PC-9 (cell line): ENCODE measurements around the gene TAP2. TPM values are rescaled to one million over a fixed set of nuclear protein-coding genes. Genes with fewer than 3 reads are reported as not detected.

Experiments used
- BruUV-seq: library from RNA; stranded (reverse); fragments of 400-500 nt; replicated peaks from 2 replicates; lab custom pipeline; 2021; lab: Mats Ljungman, UMichigan
- CTCF ChIA-PET: fragments of 300-600 bp; sonication (Branson Sonifier 250); formaldehyde crosslinking; loops from one replicate; lab custom pipeline; 2022; ENCODE audit warnings: antibody characterized with exemption; lab: Charles Lee
- POLR2A ChIA-PET: fragments of 300-600 bp; sonication (Branson Sonifier 250); formaldehyde crosslinking; loops from one replicate; lab custom pipeline; 2022; ENCODE audit warnings: antibody characterized with exemption; ENCODE audit not compliant: unreplicated experiment; lab: Charles Lee
- DNase-seq, 2 experiments: peaks; one replicate each; pipeline versions ENCODE4 v3.0.0 to v3.0.0-alpha.2; 2015 to 2022; ENCODE audit warnings: mixed read lengths in 1 of 2
- H2AFZ ChIP-seq: fragments of 200-600 bp; sonication (generic); 2 replicates; pipeline ENCODE4 v1.8.1; 2017; ENCODE audit warnings: antibody characterized with exemption
- H3F3A ChIP-seq: fragments of 200-600 bp; sonication (generic); 2 replicates; pipeline ENCODE4 v1.8.1; 2017; ENCODE audit warnings: antibody characterized with exemption, mild to moderate bottlenecking, low read depth; ENCODE audit not compliant: insufficient read depth
- H3K27ac ChIP-seq: fragments of 200-600 bp; sonication (generic); 2 replicates; pipeline ENCODE4 v1.6.1; 2016; ENCODE audit warnings: mixed run types
- H3K27me3 ChIP-seq: fragments of 200-600 bp; sonication (generic); 2 replicates; pipeline ENCODE4 v1.6.1; 2016; ENCODE audit warnings: low read depth, mixed run types; ENCODE audit not compliant: insufficient read depth
- H3K36me3 ChIP-seq: fragments of 200-600 bp; sonication (generic); 2 replicates; pipeline ENCODE4 v1.6.1; 2016; ENCODE audit warnings: low read depth, mixed run types
- H3K4me1 ChIP-seq: fragments of 200-600 bp; sonication (generic); replicated peaks from 2 replicates; pipeline ENCODE4 v1.6.1; 2016; ENCODE audit warnings: mixed run types; ENCODE audit not compliant: insufficient read depth
- H3K4me2 ChIP-seq: fragments of 200-600 bp; sonication (generic); 2 replicates; pipeline ENCODE4 v1.6.1; 2017; ENCODE audit warnings: mixed run types
- H3K4me3 ChIP-seq: fragments of 200-600 bp; sonication (generic); 2 replicates; pipeline ENCODE4 v1.6.1; 2016; ENCODE audit warnings: mixed run types
- H3K79me2 ChIP-seq: fragments of 200-600 bp; sonication (generic); 2 replicates; pipeline ENCODE4 v1.6.1; 2017; ENCODE audit warnings: low read depth, mixed run types
- H3K9me2 ChIP-seq: fragments of 200-600 bp; sonication (generic); 2 replicates; pipeline ENCODE4 v1.8.1; 2017; ENCODE audit warnings: mild to moderate bottlenecking; ENCODE audit not compliant: insufficient read depth
- H3K9me3 ChIP-seq: fragments of 200-600 bp; sonication (generic); 2 replicates; pipeline ENCODE4 v1.8.1; 2016; ENCODE audit warnings: low read depth; ENCODE audit not compliant: insufficient read depth
- H4K20me1 ChIP-seq: fragments of 200-600 bp; sonication (generic); 2 replicates; pipeline ENCODE4 v1.8.1; 2017; ENCODE audit not compliant: insufficient read depth
- CTCF ChIP-seq: fragments of 200-600 bp; sonication (generic); conservative IDR thresholded peaks from 2 replicates; pipeline ENCODE4 v1.6.1; 2017; ENCODE audit warnings: mixed run types, antibody characterized with exemption, mild to moderate bottlenecking, moderate library complexity
- EZH2 ChIP-seq: fragments of 200-600 bp; sonication (generic); IDR thresholded peaks from 2 replicates; pipeline ENCODE4 v1.8.0; 2017; ENCODE audit warnings: antibody characterized with exemption, low read depth
- intact Hi-C: fragments of 100-400 bp; cut with micrococcal nuclease; formaldehyde crosslinking; loops from one replicate; pipeline ENCODE4 v1.10.0; 2022; ENCODE audit not compliant: unreplicated experiment
- total RNA-seq: library from RNA; stranded (reverse); gene quantifications from 2 replicates; pipeline ENCODE4 v1.2.3, GENCODE V29; 2021

TAP2 gene
- total RNA-seq, 1 experiment from 2014 or later, result 70.6 TPM

GRCh38 chr6:32865724-32866443 lies 27.3 kb upstream of the TAP2 start:
- intact Hi-C loops, result loop anchor here (5.0 to 10.0 kb wide), 3 partner anchors 71 to 434 kb away; no protein-coding TSS in a partner anchor
- Histone ChIP-seq H3K9me3 (no peaks in the 10 kb centered on the region), H3K4me2 (no peak overlapping the region), H3K27ac (no peak overlapping the region), H3K9me2 (no peaks in the 10 kb centered on the region), H3K79me2 (no peaks in the 10 kb centered on the region), H3K4me1 (peaks cover 15% of the 10 kb centered on the region), H3K27me3 (no peaks in the 10 kb centered on the region), H4K20me1 (no peaks in the 10 kb centered on the region), H2AFZ (no peak overlapping the region), H3K4me3 (no peak overlapping the region), H3F3A (peaks cover 12% of the 10 kb centered on the region; the same call in 1 of the 2 replicates), H3K36me3 (no peaks in the 10 kb centered on the region)
- no peak for DNase-seq
- TF ChIP-seq EZH2 (no peak), CTCF (no peak)
- POLR2A ChIA-PET, result no interaction called here
- CTCF ChIA-PET, result interaction anchor here (0.6 kb wide), 1 partner anchor 295 kb away, joined by 3 read pairs; no protein-coding TSS in a partner anchor
- no TSS peak for BruUV-seq

- CTCF ChIA-PET, result no interaction called here
- TF ChIP-seq CTCF (no peak), EZH2 (no peak)
- no peak overlapping the region for H2AFZ ChIP-seq
- H3K9me3 ChIP-seq, result no peaks in the 10 kb centered on the region
- intact Hi-C loops, result loop anchor here (10.0 kb wide), 1 partner anchor 68 kb away; no protein-coding TSS in a partner anchor
- H3K9me2 ChIP-seq, result no peaks in the 10 kb centered on the region
- no peaks in the 10 kb centered on the region for H4K20me1 ChIP-seq
- no peak for DNase-seq
- H3K4me2 ChIP-seq, result no peak overlapping the region
- H3K79me2 ChIP-seq, result no peaks in the 10 kb centered on the region
- no peak overlapping the region for H3K27ac ChIP-seq
- H3F3A ChIP-seq, result peaks cover 15% of the 10 kb centered on the region; the same call in 1 of the 2 replicates
- H3K27me3 ChIP-seq, result no peaks in the 10 kb centered on the region
- peaks cover 20% of the 10 kb centered on the region for H3K4me1 ChIP-seq
- POLR2A ChIA-PET, result no interaction called here
- BruUV-seq, result no TSS peak
- H3K36me3 ChIP-seq, result no peaks in the 10 kb centered on the region
- no peak overlapping the region for H3K4me3 ChIP-seq
Measured at GRCh38 chr6:32862725-32863124, 24.2 kb upstream of the TAP2 start.

- peak overlapping the region; percentile 40; the same call in 1 of the 2 replicates for H3K27ac ChIP-seq
Measured at GRCh38 chr6:32860674-32861073, 22.1 kb upstream of the TAP2 start.

More at GRCh38 chr6:32860674-32861073, 22.1 kb upstream of the TAP2 start:
- H3K4me3 ChIP-seq, result no peak overlapping the region
- no peak overlapping the region for H2AFZ ChIP-seq
- ChIA-PET POLR2A (interaction anchor here (0.6 kb wide), 1 partner anchor 16 kb away, joined by 3 read pairs; no protein-coding TSS in a partner anchor), CTCF (interaction anchor here (0.6 to 1.2 kb wide), 3 partner anchors 22 to 37 kb away, joined by 3 to 11 read pairs (median 3); partner anchors contain the start of gene TAP2)
- no peaks in the 10 kb centered on the region for H3K9me3 ChIP-seq
- H3K4me2 ChIP-seq, result peak overlapping the region; percentile 59
- intact Hi-C loops, result loop anchor here (1.0 to 10.0 kb wide), 2 partner anchors 16 to 66 kb away; partner anchors contain the start of gene PSMB8
- no peaks in the 10 kb centered on the region for H3K79me2 ChIP-seq
- H3K36me3 ChIP-seq, result no peaks in the 10 kb centered on the region
- H4K20me1 ChIP-seq, result no peaks in the 10 kb centered on the region
- DNase-seq, result no peak
- peaks cover 15% of the 10 kb centered on the region; the same call in 1 of the 2 replicates for H3F3A ChIP-seq
- H3K4me1 ChIP-seq, result peaks cover 20% of the 10 kb centered on the region
- BruUV-seq, result no TSS peak
- H3K27me3 ChIP-seq, result no peaks in the 10 kb centered on the region
- TF ChIP-seq CTCF (no peak), EZH2 (no peak)
- no peaks in the 10 kb centered on the region for H3K9me2 ChIP-seq
